Measurements from ENCODE around the gene ITPR3. TPM values are rescaled to one million over a fixed set of nuclear protein-coding genes. Genes with fewer than 3 reads are reported as not detected.

The ITPR3 gene
- total RNA-seq, 2 donors from 2014 or later, result 21.8 to 99.1 TPM

- no peak for TF ChIP-seq POLR2A (IDR thresholded peaks at IDR 0.05)
- TF ChIP-seq POLR2AphosphoS5 (IDR thresholded peaks at IDR 0.05), result peak; percentile 86
- no peak for TF ChIP-seq CTCF (IDR thresholded peaks at IDR 0.05)
- H3K27me3 ChIP-seq (replicated peaks; ENCODE audit: insufficient read depth), result no peaks in the 10 kb centered on the region
- no peak overlapping the region for H3K4me3 ChIP-seq
- peaks cover 32% of the 10 kb centered on the region for H3K4me1 ChIP-seq (replicated peaks)
- intact Hi-C loops (cut with DNase I), result loop anchor here (5.0 kb wide), 1 partner anchor 49 kb away; no protein-coding TSS in a partner anchor
- H3K27ac ChIP-seq, result peak overlapping the region; percentile 53 to 76
- H3K9me3 ChIP-seq, result no peaks in the 10 kb centered on the region
- no peaks in the 10 kb centered on the region for H3K36me3 ChIP-seq
- no peak for DNase-seq (ENCODE audit: low spot score)
- WGBS, result 57% methylated on average over 2 of the region's 2 CpGs
Observed at GRCh38 chr6:33713786-33714185, 92.7 kb downstream of the ITPR3 start.

GRCh38 chr6:33714385-33715040, 93.4 kb downstream of the ITPR3 start:
- Histone ChIP-seq H3K27ac (peak overlapping the region; percentile 53 to 76), H3K4me1 (replicated peaks) (peaks cover 32% of the 10 kb centered on the region), H3K36me3 (no peaks in the 10 kb centered on the region), H3K4me3 (no peak overlapping the region), H3K27me3 (replicated peaks; ENCODE audit: insufficient read depth) (no peaks in the 10 kb centered on the region), H3K9me3 (no peaks in the 10 kb centered on the region)
- DNase-seq (ENCODE audit: low spot score), result no peak
- no peak for TF ChIP-seq POLR2A (IDR thresholded peaks at IDR 0.05)
- peak in 1 of 4 experiments; percentile 4 for TF ChIP-seq CTCF (IDR thresholded peaks at IDR 0.05)
- TF ChIP-seq POLR2AphosphoS5 (IDR thresholded peaks at IDR 0.05), result no peak
- 88% methylated on average over 7 of the region's 7 CpGs for WGBS
- intact Hi-C loops (cut with DNase I), result loop anchor here (5.0 kb wide), 1 partner anchor 48 kb away; no protein-coding TSS in a partner anchor

GRCh38 chr6:33716379-33716778, 95.3 kb downstream of the ITPR3 start:
- Histone ChIP-seq H3K27ac (peak overlapping the region; percentile 69 to 76), H3K9me3 (no peaks in the 10 kb centered on the region), H3K27me3 (replicated peaks; ENCODE audit: insufficient read depth) (no peaks in the 10 kb centered on the region), H3K36me3 (no peaks in the 10 kb centered on the region), H3K4me3 (no peak overlapping the region), H3K4me1 (replicated peaks) (peaks cover 19% of the 10 kb centered on the region)
- DNase-seq (ENCODE audit: low spot score), result no peak
- WGBS, result 68% methylated on average over 7 of the region's 7 CpGs
- TF ChIP-seq CTCF (IDR thresholded peaks at IDR 0.05), result no peak
- TF ChIP-seq POLR2A (IDR thresholded peaks at IDR 0.05), result no peak
- TF ChIP-seq POLR2AphosphoS5 (IDR thresholded peaks at IDR 0.05), result peak; percentile 45
- intact Hi-C loops (cut with DNase I), result no loop called here

- H3K27ac ChIP-seq, result peak overlapping the region; percentile 69 to 76
- 42% methylated on average over 8 of the region's 8 CpGs for WGBS
- intact Hi-C loops (cut with DNase I), result no loop called here
Observed at GRCh38 chr6:33716890-33717632, 95.9 kb downstream of the ITPR3 start.

More at GRCh38 chr6:33716890-33717632, 95.9 kb downstream of the ITPR3 start:
- no peaks in the 10 kb centered on the region for H3K27me3 ChIP-seq (replicated peaks; ENCODE audit: insufficient read depth)
- no peak overlapping the region for H3K4me3 ChIP-seq
- H3K36me3 ChIP-seq, result no peaks in the 10 kb centered on the region
- TF ChIP-seq POLR2AphosphoS5 (IDR thresholded peaks at IDR 0.05) (peak; percentile 42), CTCF (IDR thresholded peaks at IDR 0.05) (no peak)
- peak; percentile 44 for DNase-seq (ENCODE audit: low spot score)
- no peaks in the 10 kb centered on the region for H3K9me3 ChIP-seq
- peaks cover 19% of the 10 kb centered on the region for H3K4me1 ChIP-seq (replicated peaks)

All from prostate gland (tissue), 2 donors.